Smooth muscle cell (in vitro differentiated cells): Measurements from ENCODE around the gene MYOD1. TPM values are rescaled to one million over a fixed set of nuclear protein-coding genes. Genes with fewer than 3 reads are reported as not detected.

Experiments used
- DNase-seq: peaks from one replicate; lab custom pipeline; 2025; ENCODE audit not compliant: unreplicated experiment; lab: John Stamatoyannopoulos, UW
- H2AFZ ChIP-seq: fragments of 200-600 bp; sonication (generic); 2 replicates; pipeline ENCODE4 v1.6.0; 2016; ENCODE audit warnings: antibody characterized with exemption, low read depth, mild to moderate bottlenecking
- H3F3A ChIP-seq: fragments of 200-600 bp; sonication (generic); 2 replicates; pipeline ENCODE4 v1.6.0; 2017; ENCODE audit warnings: antibody characterized with exemption, low read depth
- H3K27ac ChIP-seq: fragments of 200-600 bp; sonication (generic); 2 replicates; pipeline ENCODE4 v1.5.1; 2016; ENCODE audit warnings: low read depth, mild to moderate bottlenecking
- H3K27me3 ChIP-seq: fragments of 200-600 bp; sonication (generic); 2 replicates; pipeline ENCODE4 v1.6.1; 2016; ENCODE audit warnings: low read depth, mild to moderate bottlenecking
- H3K36me3 ChIP-seq: fragments of 200-600 bp; sonication (generic); 2 replicates; pipeline ENCODE4 v1.5.1; 2016; ENCODE audit warnings: low read depth
- H3K4me1 ChIP-seq: fragments of 200-600 bp; sonication (generic); 2 replicates; pipeline ENCODE4 v1.5.1; 2016; ENCODE audit warnings: low read depth
- H3K4me2 ChIP-seq: fragments of 200-600 bp; sonication (generic); 2 replicates; pipeline ENCODE4 v1.6.0; 2016; ENCODE audit warnings: mild to moderate bottlenecking
- H3K4me3 ChIP-seq: fragments of 200-600 bp; sonication (generic); 2 replicates; pipeline ENCODE4 v1.5.1; 2016; ENCODE audit warnings: mild to moderate bottlenecking
- H3K79me2 ChIP-seq: fragments of 200-600 bp; sonication (generic); 2 replicates; pipeline ENCODE4 v1.6.0; 2016; ENCODE audit warnings: low read depth, mild to moderate bottlenecking
- H3K9ac ChIP-seq: fragments of 200-600 bp; sonication (generic); 2 replicates; pipeline ENCODE4 v1.6.0; 2016; ENCODE audit warnings: low read depth
- H3K9me3 ChIP-seq: fragments of 200-600 bp; sonication (generic); replicated peaks from 2 replicates; pipeline ENCODE4 v1.5.1; 2016; ENCODE audit warnings: low read depth
- H4K20me1 ChIP-seq: fragments of 200-600 bp; sonication (generic); 2 replicates; pipeline ENCODE4 v1.6.0; 2016; ENCODE audit warnings: low read depth
- WGBS: methylation state at CpG from one replicate; pipeline ENCODE4 v1.1.7; 2016; ENCODE audit warnings: low lambda C conversion rate; 5-methylcytosine and 5-hydroxymethylcytosine counted together
- polyA plus RNA-seq: library from polyadenylated mRNA; unstranded; fragments of >200 nt; fragmentation: Nextera tagmentation; extraction: Ambion mirVana; gene quantifications from 2 replicates; pipeline ENCODE4 v1.2.1, GENCODE V29; 2016
- total RNA-seq: library from RNA; depleted of rRNA; stranded (reverse); fragments of >200 nt; gene quantifications from 2 replicates; pipeline ENCODE4 v1.2.3, GENCODE V29; 2014
- TF ChIP-seq, protein P1 (sequence below): fragments of 200-600 bp; sonication (generic); IDR thresholded peaks from 2 replicates; pipeline ENCODE4 v1.5.1; 2017; ENCODE audit warnings: borderline replicate concordance, mild to moderate bottlenecking, antibody characterized with exemption; ENCODE audit not compliant: insufficient read depth, poor library complexity, severe bottlenecking

The MYOD1 gene
- total and polyA plus RNA-seq, 2 experiments from 2014 or later, result not detected

DNA sequence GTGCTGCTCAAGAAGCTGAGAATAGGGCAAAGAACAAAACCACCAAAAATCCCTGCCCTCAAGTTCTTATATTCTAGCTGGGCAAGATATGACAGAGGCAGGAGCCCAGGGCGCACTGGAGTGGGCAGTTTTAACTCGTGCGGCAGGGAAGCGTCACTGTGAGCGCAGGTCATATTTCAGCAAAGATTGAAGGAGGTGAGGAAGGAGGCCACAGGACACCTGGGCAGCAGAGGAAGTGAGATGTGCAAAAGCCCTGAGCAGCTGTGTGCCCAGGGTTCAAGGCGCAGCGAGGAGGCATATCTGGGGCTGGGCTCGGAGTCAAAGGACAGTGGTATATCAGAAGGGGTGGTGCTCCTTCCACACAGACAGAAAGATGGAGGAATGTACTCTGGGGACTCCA is 28.7 kb downstream of the MYOD1 start:
- no peak for DNase-seq
- H3K4me3 ChIP-seq, result no peak overlapping the region
- H3K79me2 ChIP-seq, result no peaks in the 10 kb centered on the region
- H3K36me3 ChIP-seq, result no peaks in the 10 kb centered on the region
- no peak overlapping the region for H3K4me2 ChIP-seq
- H3K27me3 ChIP-seq, result peaks cover 13% of the 10 kb centered on the region
- H2AFZ ChIP-seq, result no peak overlapping the region
- no peaks in the 10 kb centered on the region for H3F3A ChIP-seq
- 80% methylated on average over 8 of the region's 8 CpGs for WGBS
- H3K9me3 ChIP-seq, result no peaks in the 10 kb centered on the region
- H3K27ac ChIP-seq, result no peak overlapping the region
- no peaks in the 10 kb centered on the region for H3K4me1 ChIP-seq
- H3K9ac ChIP-seq, result no peak overlapping the region
- TF ChIP-seq, protein P1, sequence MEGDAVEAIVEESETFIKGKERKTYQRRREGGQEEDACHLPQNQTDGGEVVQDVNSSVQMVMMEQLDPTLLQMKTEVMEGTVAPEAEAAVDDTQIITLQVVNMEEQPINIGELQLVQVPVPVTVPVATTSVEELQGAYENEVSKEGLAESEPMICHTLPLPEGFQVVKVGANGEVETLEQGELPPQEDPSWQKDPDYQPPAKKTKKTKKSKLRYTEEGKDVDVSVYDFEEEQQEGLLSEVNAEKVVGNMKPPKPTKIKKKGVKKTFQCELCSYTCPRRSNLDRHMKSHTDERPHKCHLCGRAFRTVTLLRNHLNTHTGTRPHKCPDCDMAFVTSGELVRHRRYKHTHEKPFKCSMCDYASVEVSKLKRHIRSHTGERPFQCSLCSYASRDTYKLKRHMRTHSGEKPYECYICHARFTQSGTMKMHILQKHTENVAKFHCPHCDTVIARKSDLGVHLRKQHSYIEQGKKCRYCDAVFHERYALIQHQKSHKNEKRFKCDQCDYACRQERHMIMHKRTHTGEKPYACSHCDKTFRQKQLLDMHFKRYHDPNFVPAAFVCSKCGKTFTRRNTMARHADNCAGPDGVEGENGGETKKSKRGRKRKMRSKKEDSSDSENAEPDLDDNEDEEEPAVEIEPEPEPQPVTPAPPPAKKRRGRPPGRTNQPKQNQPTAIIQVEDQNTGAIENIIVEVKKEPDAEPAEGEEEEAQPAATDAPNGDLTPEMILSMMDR, result no peak
- no peaks in the 10 kb centered on the region for H4K20me1 ChIP-seq

DNA sequence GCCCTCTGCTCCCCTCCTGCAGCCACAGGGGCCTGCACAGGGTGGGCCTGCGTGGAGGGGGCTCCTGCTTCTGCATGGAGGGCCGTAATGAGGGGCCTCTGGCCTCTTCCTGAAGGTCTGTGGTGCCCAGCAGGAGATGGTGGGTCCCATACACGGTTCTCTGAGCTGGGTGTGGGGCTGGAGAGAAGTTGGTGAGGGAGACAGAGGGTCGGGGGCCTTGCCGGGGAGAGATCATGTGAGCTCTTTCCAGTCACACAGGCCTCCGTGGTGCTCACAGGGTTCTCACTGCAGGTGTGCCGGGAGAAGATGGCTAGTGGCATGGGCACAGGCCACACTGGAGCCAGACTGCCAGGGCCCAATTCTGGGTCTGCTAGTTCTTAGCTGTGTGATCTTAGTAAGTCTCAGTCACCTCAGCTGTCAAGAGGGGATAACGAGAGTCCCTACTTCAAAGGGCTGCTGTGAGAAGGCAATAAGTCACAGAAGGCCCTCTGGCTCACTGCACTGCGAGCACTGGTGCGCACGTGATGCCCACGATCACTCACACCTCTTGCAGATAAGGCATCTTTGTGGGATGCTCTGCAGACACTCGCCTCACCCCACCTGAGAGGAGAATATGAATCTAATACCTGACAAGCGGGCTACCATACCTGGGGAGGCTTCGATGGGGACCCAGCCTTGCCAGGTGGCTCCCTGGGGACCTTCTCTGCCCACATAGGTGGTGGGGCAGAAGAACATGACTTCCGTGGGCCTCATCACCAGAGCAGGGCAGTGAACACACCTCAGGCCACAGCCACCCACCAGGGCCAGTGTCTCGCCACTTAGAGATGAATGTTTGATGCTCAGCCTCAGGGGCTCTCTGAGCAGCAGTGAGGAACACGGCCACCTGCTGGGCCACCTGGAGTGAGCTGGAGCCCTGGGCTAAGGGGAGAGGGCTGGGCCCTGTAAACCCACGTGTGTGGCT is 29.7 kb downstream of the MYOD1 start:
- Histone ChIP-seq H3K4me1 (no peaks in the 10 kb centered on the region), H3K9me3 (no peaks in the 10 kb centered on the region), H4K20me1 (no peaks in the 10 kb centered on the region), H3K27ac (no peak overlapping the region), H3K4me2 (no peak overlapping the region), H2AFZ (no peak overlapping the region), H3F3A (no peaks in the 10 kb centered on the region), H3K36me3 (no peaks in the 10 kb centered on the region), H3K4me3 (no peak overlapping the region), H3K9ac (no peak overlapping the region), H3K27me3 (peaks cover 16% of the 10 kb centered on the region), H3K79me2 (no peaks in the 10 kb centered on the region)
- DNase-seq, result no peak
- TF ChIP-seq, protein P1, result no peak
- 86% methylated on average over 19 of the region's 19 CpGs for WGBS

DNA sequence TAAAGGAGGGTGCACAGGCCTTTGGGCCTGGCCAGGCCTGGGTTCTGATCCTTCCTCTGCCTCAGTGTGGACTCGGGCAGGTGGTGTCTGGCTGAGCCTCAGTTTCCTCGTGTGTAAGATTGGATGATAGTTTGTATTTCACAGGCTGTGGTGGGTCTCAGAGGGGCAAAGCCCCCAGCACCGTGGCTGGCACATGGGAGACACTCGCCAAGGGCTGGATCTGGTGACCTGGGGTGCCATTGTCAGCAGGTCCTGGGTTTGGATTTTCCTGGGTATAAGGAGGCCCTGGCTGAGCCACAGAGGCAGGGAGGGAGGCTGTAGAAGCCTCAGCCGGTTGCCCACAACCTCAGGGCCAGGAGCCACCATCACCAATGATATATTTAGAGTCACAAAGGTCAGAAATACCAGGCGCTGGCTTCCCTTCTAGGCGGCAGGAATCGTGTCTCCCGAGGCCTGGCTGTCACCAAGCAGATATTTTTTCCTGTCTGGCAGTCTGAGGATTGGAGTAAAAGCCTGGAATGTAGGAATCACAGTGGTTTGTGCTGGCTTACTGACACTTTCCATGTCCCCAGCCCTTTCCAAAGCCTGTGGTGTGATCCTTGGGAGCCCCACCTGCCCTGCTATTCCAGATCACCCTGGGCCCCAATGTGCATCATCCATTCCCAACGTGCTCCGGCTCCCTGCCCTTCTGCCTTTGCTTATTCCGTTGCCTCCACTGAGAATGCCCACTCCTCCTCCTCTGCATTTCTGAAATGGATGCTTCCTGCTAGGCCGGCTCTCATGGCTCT is 30.8 kb downstream of the MYOD1 start:
- H3K4me1 ChIP-seq, result no peaks in the 10 kb centered on the region
- H3K27ac ChIP-seq, result no peak overlapping the region
- H3K27me3 ChIP-seq, result peaks cover 27% of the 10 kb centered on the region
- H4K20me1 ChIP-seq, result no peaks in the 10 kb centered on the region
- no peak overlapping the region for H3K9ac ChIP-seq
- no peaks in the 10 kb centered on the region for H3F3A ChIP-seq
- no peak overlapping the region for H3K4me3 ChIP-seq
- DNase-seq, result no peak
- WGBS, result 78% methylated on average over 13 of the region's 13 CpGs
- TF ChIP-seq, protein P1, result no peak
- H3K4me2 ChIP-seq, result no peak overlapping the region
- no peaks in the 10 kb centered on the region for H3K36me3 ChIP-seq
- H3K9me3 ChIP-seq, result no peaks in the 10 kb centered on the region
- H3K79me2 ChIP-seq, result no peaks in the 10 kb centered on the region
- H2AFZ ChIP-seq, result no peak overlapping the region
